Activated CD4-positive, alpha-beta T cell treated with anti-CD3 and anti-CD28 coated beads, Interleukin-2, amount 50 U/mL, for 24 hours (primary cell): ENCODE measurements around the gene NACC1.
A peak's percentile ranks its signal among the peaks of the same experiment; 100 is the strongest.

Source experiments
- DNase-seq, 2 donors: peaks; one replicate each; pipeline ENCODE4 v3.0.0-alpha.2; 2020; ENCODE audit warnings: low read depth in 1 of 2, low spot score in 1 of 2

Gene NACC1

DNA sequence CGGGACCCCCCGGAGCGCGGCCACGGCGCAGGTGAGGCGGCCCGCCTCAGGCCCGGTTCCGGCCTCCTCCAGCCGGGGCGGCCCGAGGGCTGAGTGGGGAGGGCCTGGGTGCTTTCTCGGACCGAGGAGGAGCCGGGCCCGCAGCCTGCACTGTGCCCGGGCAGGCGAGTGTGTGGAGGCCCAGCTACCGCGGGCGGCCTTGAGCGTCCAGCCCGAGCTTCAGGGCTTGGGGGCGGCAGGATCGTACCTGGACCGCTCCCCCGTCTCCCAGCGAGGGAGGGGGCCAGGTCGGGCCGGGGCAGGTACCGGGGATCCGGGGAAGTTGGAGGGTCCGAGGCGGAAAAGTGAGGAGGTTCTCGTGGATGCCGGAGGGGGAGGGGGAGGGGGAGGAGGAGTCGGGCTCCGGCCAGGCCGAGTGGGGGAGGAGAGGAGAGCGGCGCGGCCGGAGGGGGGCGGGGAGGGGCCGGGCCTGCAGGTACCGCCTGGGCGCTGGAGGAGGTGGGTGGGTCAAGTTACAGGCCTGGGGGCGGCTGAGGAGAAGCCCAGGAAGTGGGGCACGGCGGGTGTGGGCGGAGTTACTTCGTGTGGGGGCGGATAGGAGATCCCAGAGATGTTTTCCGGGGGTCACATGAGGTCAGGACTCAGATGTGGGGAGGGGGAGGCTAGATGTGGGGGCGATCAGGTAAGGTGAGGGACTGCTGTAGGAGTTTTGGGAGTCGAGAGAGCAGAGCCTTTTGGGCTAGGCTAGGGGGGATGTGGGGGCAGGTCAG, 545 bp downstream of the NACC1 start:
- DNase-seq: no peak

GRCh38 chr19:13119627-13120026, 1.6 kb downstream of the NACC1 start:
- DNase-seq: no peak

- DNase-seq: no peak
These were observed 2.0 kb downstream of the NACC1 start for GRCh38 chr19:13120031-13120430.

DNA sequence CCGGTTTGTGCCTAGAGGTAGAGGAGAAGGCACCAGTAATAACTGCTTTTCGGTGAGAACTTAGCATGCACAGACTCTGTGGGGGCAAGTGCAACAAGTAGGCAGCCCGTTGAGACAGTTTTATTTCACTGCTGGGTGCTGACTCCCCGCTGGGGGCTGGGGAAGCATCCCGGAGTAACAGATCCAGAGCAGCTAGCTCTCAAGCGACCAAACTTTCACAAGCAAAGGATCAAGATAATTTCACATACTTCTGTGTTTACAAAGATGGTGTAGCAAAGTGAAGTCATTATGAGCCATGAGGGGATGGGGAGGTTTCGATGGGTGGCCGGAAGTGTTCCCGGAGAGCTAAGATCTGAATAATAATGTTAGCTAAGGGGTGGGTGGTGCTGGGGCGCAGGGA, 2.8 kb downstream of the NACC1 start:
- no peak for DNase-seq

GRCh38 chr19:13121551-13122274, 3.6 kb downstream of the NACC1 start:
- DNase-seq: no peak

DNA sequence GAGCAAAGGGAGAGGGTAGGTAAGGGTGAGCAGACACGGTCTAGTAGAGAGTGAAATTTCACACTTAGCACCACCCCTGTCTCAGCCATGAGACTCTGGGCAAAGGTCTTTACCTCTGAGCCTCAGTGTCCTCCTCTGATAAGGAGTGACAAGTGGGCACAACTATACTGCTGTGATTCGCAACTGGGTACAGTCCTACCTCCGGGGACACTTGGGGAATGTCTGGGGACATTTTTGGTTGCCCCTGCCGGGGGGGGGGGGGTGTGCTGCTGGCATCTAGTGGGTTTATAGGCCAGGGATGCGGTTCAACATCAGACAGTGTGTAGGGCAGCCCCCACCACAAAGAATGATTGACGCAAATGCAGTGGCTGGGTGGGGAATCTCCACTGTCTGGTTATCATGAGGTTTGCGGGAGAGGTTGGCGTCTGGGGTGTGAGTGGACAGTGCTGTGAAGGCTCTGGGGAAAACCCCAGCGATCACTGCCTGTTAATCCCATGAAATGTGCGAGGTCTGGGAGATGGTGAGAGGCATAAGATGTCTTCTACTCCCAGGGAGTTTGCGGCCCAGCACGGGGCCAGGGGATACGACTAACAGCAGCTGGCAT, 4.3 kb downstream of the NACC1 start:
- no peak for DNase-seq

GRCh38 chr19:13122980-13123957, 5.2 kb downstream of the NACC1 start:
- no peak for DNase-seq

DNA sequence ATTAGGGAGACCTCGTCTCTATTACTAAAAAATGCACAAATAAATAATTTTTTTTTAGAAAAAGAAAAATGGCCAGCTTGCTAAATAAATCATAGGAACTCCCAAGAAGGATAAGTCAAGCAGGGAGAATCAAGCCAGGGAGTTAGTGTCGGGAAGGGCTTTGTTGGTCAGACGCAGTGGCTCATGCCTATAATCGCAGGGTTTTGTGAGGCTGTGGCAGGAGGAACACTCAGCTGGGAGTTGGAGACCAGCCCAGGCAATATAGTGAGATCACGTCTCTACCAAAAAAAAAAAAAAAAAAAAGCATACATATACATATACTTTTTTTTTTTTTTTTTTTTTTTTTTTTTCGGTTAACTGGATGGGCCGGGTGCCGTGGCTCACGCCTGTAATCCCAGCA, 9.0 kb downstream of the NACC1 start:
- DNase-seq: no peak

DNA sequence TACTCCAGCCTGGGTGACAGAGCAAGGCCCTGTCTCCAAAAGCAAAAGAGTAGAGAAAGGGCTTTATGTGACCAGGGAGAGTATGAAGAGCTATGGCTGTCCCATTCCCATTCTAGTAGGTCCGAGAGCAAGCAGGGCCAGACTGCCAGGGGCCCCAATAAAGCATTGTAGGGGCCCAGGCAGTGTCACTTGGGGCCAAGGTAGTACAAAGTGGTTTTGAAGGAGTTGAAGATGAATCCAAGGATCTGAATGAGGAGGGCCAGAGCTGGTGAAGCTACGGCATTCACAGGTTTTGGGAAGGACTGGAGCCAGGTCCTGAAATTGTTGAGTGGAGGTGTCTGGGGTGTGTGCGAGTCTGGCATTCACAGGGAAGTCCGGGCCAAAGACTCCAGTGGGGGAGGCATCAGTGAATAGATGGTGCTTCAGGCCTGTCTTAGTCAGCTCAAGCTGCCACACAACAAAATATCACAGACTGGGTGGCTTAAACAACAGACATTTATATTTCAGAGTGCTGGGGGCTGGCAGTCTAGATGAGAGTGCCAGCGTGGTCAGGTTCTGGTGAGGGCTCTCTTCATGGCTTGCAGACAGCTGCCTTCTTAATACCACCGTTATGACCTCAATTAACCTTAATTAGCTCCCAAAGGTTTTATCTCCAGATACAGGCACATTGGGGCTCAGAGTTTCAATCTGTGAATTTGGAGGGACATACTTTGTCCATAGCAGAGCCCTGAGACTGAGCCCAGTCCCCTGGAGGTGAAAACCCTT, 9.9 kb downstream of the NACC1 start:
- DNase-seq: no peak

DNA sequence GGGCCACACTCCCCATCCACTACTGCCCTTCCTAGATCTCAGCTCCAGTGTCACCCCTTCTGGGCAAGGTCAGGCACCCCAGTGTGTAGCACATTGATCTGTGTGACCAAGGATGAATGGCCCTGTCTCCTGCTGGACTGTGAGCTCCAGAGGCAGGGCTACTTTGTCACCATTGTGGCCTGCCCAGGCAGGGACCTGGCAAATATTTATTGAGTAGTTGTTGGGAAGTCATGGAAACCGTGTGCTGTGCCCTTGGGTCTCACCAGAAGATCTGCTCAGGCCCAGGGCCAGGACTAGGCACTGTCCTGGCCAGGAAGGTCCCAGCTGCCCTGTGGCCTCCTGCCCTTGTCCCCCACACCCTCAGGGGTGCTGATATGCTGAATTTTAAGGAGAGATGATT, 10.5 kb downstream of the NACC1 start:
- DNase-seq: no peak

- no peak for DNase-seq
These were observed 11.3 kb downstream of the NACC1 start for GRCh38 chr19:13129384-13129783.

DNA sequence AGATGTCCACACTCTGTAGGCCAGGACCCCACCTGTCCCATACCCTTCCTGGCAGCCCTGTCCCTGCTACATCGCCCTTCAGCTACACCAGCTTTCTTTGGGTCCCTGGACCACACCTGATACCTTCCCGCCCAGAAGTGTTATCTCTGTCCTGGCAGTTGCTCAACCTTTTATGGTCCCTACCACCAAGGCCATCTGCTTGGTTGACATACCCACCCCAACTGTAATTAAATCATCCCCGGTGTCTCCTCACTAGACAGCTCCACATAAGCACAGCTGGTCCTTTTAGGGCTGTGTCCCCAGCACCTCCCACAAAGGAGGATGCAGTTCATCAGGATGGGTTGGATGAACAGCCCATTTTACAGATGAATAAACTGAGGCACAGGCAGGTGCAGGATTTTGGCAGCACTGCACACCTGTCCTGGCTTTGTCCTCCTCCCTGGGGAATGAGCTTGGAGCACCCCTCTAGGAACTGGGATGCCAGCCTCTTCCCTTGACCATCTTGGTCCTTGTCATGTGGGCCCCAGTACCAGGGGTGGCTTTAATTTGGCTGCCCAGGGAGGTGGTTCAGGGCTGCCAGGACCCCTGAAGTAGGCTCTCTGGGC, 12.9 kb downstream of the NACC1 start:
- DNase-seq: no peak

- peak; percentile 15 to 66 for DNase-seq
These were observed 14.6 kb downstream of the NACC1 start for GRCh38 chr19:13132471-13133180.

DNA sequence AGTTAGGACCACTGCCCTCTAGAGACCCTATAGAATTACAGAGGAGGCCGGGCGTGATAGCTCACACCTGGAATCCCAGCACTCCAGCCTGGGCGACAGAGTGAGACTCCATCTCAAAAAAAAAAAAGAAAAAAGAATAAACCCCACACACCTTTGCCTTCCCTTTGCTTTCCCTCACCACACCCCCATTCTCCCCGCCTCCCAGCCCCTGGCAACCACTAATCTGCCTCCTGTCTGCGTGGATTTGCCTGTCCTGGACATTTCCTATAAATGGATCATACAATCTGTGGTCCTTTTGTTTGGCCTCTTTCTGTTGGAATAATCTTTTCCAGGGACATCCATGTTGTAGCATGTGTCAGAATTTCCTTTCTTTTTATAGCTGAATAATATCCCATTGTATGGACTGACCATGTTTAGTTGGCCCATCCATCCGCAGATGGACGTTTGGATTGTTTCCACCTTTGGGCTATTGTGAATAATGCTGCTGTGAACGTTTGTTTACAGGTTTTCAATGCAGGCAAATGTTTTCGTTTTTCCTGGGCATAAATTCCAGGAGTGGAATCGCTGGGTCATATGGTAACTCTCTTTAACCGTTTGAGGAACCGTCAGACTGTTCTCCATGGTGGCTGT, 15.3 kb downstream of the NACC1 start:
- no peak for DNase-seq

DNA sequence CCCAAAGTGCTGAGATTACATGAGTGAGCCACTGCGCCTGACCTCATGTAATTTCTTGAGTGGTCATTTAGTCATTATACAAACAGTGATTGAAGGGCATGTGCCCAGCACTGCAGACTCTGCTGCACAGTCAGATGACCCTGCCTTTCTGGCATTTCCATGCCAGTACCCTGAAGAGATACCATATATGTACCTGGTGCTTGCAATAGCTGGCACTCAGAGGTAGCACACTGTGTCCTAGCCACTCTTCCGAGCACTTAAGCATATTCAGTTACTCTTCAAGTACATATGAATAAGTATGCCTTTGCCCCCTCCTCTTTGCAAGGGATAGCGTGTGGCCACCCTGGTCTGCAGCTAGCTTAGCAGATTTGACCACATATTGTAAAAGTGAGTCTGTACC, 16.6 kb downstream of the NACC1 start:
- no peak for DNase-seq

DNA sequence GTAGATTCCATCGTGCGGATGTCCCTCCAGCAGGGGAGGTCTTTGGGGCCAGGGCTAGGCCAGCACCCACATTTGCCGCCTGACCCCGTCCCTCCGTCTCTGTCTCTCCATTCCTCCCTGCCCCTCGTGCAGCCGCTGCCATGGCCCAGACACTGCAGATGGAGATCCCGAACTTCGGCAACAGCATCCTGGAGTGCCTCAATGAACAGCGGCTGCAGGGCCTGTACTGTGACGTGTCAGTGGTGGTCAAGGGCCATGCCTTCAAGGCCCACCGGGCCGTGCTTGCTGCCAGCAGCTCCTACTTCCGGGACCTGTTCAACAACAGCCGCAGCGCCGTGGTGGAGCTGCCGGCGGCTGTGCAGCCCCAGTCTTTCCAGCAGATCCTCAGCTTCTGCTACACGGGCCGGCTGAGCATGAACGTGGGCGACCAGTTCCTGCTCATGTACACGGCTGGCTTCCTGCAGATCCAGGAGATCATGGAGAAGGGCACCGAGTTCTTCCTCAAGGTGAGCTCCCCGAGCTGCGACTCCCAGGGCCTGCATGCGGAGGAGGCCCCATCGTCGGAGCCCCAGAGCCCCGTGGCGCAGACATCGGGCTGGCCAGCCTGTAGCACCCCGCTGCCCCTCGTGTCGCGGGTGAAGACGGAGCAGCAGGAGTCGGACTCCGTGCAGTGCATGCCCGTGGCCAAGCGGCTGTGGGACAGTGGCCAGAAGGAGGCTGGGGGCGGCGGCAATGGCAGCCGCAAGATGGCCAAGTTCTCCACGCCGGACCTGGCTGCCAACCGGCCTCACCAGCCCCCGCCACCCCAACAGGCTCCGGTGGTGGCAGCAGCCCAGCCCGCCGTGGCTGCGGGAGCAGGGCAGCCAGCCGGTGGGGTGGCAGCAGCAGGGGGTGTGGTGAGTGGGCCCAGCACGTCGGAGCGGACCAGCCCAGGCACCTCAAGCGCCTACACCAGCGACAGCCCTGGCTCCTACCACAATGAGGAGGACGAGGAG, 17.3 kb downstream of the NACC1 start:
- DNase-seq: no peak

DNA sequence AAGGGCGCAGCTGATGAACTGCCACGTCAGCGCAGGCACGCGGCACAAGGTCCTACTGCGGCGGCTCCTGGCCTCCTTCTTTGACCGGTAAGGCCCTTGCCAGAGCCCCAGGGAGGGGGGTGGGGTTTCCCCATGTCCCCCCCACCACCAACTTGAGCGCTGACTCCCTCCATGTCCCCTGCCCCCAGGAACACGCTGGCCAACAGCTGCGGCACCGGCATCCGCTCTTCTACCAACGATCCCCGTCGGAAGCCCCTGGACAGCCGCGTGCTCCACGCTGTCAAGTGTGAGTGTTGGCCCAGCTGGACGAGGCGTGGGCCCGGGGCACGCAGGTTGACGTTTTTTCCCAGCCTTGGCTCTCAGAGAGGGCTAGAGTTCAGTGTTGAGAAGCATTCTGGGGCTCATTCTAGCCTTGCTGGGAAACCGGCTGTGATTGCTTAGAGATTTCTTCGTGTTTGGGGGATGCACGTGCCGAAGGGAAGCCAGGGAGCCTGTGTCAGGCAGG, 19.3 kb downstream of the NACC1 start:
- no peak for DNase-seq
